Limb (tissue), 2 donors: ENCODE measurements around the gene PCDHAC2.

Source experiments
- DNase-seq, 2 donors: peaks; one replicate each; pipeline ENCODE4 v3.0.0-alpha.2; 2016; ENCODE audit errors: extremely low spot score in 2 of 2

PCDHAC2 gene, protein sequence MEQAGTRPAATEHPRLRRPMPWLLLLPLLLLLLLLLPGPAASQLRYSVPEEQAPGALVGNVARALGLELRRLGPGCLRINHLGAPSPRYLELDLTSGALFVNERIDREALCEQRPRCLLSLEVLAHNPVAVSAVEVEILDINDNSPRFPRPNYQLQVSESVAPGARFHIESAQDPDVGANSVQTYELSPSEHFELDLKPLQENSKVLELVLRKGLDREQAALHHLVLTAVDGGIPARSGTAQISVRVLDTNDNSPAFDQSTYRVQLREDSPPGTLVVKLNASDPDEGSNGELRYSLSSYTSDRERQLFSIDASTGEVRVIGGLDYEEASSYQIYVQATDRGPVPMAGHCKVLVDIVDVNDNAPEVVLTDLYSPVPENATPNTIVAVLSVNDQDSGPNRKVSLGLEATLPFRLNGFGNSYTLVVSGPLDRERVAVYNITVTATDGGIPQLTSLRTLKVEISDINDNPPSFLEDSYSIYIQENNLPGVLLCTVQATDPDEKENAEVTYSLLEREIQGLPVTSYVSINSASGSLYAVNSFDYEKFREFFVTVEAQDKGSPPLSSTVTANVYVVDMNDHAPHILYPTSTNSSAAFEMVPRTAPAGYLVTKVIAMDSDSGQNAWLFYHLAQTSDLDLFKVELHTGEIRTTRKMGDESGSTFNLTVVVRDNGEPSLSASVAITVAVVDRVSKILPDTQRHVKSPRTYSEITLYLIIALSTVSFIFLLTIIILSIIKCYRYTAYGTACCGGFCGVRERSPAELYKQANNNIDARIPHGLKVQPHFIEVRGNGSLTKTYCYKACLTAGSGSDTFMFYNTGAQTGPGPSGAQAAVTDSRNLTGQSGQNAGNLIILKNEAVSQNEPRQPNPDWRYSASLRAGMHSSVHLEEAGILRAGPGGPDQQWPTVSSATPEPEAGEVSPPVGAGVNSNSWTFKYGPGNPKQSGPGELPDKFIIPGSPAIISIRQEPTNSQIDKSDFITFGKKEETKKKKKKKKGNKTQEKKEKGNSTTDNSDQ

GRCh38 chr5:140966293-140967225, at the start of gene PCDHAC2:
PCDHAC2 (plus strand) TSS chr5:140966476; CDS start chr5:140966767, 291 bp downstream.
- DNase-seq: peak; percentile 35 to 71

DNA sequence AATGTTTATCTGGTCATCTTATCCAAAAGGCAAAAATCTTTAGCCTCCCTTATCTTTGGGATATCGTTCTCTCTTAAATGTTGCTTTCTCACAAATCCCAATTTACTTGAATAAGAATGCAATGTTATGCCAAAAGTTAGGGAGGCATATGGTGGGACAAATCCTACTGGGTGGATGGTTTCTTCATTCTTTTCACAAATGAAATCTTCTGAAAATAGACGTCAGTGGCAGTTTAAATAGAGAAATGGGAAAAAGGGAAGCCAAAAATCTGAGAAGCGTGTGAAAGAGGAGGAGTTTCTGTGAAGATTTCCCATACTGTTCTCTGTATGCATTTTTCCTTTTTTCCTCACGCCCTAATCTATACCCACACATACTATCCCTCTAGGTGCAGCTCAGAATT, 42.7 kb upstream of the PCDHAC2 start:
- DNase-seq: no peak

- no peak for DNase-seq
Observed at GRCh38 chr5:140925806-140926442, 40.4 kb upstream of the PCDHAC2 start, which contains the start of gene PCDHAC1. PCDHAC1 (plus strand) TSS chr5:140926299; CDS start chr5:140926893, 594 bp downstream.

GRCh38 chr5:140926443-140927227, 39.6 kb upstream of the PCDHAC2 start:
- DNase-seq: peak; percentile 74 to 89

DNA sequence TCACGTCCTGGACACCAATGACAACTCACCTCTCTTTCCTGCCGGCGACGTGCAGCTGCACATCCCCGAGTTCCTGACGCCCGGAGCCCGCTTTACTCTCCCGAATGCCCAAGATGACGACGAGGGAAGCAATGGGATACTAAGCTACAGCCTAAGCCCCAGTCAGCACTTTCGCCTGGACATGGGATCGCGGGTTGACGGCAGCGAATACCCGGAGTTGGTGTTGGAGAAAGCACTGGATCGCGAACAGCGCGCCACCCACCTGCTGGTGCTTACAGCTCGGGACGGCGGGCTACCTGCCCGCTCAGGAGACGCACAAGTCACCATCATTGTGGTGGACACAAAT, 39.1 kb upstream of the PCDHAC2 start:
- no peak for DNase-seq

DNA sequence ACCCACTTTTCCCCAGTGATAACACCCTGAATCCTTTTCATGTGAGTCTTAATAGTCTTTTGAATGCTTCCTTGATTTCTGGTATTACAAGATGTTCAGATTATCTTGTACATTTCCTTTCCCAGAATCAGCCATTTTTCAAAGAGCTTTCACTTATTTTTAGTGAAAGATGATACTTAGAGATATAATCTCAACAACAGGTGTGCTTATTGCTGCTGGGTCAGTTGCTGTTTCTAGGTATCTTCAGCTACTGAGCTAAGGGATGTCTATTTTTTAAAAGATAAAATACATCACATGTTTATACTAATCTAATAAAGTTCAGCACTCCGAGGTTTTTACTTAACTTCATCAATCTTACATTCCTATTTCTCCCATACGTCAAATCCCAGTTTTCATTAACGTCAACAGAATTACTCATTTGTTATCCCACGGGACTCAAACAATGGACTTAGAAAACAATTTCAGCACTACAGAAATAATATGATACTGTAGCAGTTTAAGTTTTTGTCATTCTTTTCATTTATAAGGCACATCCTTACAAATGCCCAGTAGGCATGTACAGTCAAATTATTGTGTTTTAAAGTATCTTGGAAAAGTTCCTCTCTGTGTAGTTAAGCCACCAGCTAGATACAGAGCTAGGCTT, 31.2 kb upstream of the PCDHAC2 start:
- DNase-seq: no peak

GRCh38 chr5:140946578-140946977, 19.7 kb upstream of the PCDHAC2 start:
- no peak for DNase-seq

GRCh38 chr5:140951636-140952035, 14.6 kb upstream of the PCDHAC2 start:
- DNase-seq: no peak

GRCh38 chr5:140953234-140953633, 13.0 kb upstream of the PCDHAC2 start:
- no peak for DNase-seq

DNA sequence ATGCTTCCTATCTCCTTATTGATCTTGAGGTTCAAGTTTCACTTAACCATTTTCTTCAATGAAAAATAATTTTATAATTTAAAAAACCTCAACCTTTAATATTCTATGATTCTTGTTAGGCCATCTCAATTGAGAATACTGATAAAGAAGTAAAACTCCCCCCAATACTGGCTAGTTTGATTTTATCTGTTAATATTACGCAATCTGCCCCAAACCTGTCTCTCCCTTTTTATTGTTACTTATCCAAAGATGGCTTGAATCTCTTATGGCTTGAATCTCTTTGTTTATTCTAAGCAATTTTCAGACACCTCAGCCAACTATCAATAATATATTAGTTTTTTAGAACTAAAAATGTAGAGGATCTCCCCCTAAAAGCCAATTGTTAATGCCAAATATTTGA, 4.1 kb upstream of the PCDHAC2 start:
- no peak for DNase-seq

- DNase-seq: no peak
Observed at GRCh38 chr5:140964356-140964755, 1.9 kb upstream of the PCDHAC2 start.

- DNase-seq: no peak
Observed at GRCh38 chr5:140965905-140966292, 377 bp upstream of the PCDHAC2 start.

DNA sequence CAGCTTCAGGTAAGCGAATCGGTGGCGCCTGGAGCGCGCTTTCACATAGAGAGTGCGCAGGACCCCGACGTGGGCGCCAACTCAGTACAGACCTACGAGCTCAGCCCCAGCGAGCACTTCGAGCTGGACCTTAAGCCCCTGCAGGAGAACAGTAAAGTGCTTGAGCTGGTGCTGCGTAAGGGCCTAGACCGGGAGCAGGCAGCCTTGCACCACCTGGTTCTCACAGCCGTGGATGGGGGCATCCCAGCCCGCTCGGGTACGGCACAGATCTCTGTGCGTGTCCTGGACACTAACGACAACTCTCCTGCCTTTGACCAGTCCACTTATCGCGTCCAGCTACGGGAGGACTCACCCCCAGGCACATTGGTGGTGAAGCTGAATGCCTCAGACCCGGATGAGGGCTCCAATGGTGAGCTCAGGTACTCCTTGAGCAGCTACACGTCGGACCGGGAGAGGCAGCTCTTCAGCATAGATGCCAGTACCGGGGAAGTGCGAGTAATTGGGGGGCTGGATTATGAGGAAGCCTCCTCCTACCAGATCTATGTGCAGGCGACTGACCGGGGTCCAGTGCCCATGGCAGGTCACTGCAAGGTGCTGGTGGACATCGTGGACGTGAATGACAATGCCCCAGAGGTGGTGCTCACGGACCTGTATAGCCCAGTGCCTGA, 1.1 kb downstream of the PCDHAC2 start:
- DNase-seq: no peak

GRCh38 chr5:140969880-140970279, 3.6 kb downstream of the PCDHAC2 start:
- DNase-seq: no peak

DNA sequence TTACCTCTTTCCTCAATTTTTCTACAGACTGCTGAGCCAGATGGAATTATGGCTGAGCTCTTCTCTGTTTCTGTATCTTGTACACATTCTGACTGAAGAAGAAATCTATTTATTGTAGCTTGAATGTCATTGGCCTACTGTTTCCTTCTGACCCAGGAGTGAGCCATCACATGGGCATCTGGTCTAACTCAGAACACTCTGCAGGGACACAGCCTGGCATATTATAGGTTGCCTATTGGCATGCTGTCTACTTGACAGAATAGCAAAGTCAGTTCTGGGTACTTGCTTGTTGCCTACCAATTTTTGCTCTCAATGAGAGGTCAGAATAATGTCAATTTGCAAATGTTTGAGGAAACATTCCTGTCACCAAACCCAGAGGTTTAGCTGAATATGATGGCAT, 7.3 kb downstream of the PCDHAC2 start:
- no peak for DNase-seq

DNA sequence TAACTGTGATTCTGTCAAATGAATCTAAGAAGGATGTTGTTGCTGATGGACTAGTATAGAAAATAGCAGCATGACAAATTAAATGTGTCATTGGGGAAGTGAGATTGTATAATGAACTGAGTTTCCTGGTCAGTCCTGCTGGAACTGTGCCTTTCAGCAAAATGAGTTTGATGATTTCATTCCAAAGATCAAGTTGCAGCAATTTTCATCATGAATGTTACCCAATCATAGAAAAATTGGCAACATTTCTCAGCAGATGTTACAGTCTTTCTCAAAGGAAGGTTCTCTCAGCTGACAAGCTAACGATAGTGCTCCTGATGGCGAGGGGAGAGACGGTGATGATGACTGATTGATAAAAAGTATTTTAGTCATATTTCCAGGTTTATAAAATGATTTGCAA, 10.7 kb downstream of the PCDHAC2 start:
- no peak for DNase-seq

DNA sequence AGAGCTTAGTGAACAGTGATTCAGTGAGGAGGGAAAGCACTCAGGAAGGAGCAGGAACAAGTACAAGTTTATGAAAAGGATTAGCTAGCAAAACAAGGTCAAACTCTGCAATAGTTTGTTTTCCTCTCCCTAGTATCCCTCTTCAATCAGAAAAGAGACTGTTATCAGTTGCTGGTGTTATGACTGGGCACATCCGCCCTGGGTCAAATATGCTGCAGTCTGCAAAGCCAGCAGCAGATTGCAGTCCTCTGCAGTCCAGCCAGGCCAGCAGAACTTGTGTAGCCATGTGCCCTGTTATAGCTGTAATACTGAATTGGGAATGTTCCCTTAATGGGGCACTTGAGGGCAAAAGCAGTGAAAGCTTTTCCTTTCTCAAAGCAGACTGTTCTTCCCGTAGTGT, 12.0 kb downstream of the PCDHAC2 start:
- no peak for DNase-seq

DNA sequence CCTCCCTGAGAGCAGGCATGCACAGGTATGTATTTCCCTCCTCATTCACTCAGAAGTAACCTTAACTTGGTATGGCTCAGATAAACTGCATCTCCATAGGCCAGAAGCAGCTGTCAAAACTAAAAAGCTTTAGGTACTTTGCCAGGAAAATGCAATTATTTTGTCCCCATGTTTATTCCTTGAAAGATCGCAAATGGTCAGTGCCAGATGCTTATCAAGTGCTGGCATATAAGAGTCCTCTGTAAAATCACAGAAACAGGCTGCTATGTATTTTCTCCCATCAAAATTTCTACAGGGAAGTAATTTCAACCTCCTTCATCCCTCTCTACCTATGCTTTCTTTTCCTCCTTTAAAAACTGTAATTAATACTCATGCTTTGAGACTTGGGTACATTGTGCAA, 12.7 kb downstream of the PCDHAC2 start:
- no peak for DNase-seq
